Measurements from ENCODE around the gene ABCA2.

DNA sequence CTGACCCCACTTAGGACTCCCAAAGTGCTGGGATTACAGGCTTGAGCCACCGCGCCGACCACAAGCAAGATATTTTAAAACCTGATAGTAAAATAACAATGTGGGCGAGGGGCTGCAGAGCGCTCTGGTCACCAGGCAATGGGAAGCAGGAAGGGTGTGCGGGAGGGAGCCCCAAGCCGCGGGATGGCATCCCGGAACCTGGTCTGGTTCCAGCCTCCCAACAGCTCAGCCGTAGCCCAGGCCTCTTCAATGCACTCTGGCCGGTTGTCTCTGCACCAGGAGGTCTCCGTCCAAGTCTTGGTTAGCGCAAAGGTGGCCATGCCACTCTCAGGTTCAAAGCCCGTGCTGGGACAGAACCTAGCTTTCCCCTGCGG lies 48.6 kb upstream of the ABCA2 start:
- TF ChIP-seq, protein P1, sequence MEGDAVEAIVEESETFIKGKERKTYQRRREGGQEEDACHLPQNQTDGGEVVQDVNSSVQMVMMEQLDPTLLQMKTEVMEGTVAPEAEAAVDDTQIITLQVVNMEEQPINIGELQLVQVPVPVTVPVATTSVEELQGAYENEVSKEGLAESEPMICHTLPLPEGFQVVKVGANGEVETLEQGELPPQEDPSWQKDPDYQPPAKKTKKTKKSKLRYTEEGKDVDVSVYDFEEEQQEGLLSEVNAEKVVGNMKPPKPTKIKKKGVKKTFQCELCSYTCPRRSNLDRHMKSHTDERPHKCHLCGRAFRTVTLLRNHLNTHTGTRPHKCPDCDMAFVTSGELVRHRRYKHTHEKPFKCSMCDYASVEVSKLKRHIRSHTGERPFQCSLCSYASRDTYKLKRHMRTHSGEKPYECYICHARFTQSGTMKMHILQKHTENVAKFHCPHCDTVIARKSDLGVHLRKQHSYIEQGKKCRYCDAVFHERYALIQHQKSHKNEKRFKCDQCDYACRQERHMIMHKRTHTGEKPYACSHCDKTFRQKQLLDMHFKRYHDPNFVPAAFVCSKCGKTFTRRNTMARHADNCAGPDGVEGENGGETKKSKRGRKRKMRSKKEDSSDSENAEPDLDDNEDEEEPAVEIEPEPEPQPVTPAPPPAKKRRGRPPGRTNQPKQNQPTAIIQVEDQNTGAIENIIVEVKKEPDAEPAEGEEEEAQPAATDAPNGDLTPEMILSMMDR (IDR thresholded peaks at IDR 0.05; ENCODE audit: insufficient read depth, low read length, poor library complexity, severe bottlenecking), result no peak
- TF ChIP-seq EZH2phosphoT487 (conservative IDR thresholded peaks at IDR 0.05; ENCODE audit: low read length), result no peak
